Measurements from ENCODE around the gene B3GNT2.
"Not testable (repeated sequence)": the region's sequence is repeated elsewhere in the genome, so short reads cannot be mapped to it uniquely, and the experiment has no call there.

The B3GNT2 gene, protein sequence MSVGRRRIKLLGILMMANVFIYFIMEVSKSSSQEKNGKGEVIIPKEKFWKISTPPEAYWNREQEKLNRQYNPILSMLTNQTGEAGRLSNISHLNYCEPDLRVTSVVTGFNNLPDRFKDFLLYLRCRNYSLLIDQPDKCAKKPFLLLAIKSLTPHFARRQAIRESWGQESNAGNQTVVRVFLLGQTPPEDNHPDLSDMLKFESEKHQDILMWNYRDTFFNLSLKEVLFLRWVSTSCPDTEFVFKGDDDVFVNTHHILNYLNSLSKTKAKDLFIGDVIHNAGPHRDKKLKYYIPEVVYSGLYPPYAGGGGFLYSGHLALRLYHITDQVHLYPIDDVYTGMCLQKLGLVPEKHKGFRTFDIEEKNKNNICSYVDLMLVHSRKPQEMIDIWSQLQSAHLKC

DNA sequence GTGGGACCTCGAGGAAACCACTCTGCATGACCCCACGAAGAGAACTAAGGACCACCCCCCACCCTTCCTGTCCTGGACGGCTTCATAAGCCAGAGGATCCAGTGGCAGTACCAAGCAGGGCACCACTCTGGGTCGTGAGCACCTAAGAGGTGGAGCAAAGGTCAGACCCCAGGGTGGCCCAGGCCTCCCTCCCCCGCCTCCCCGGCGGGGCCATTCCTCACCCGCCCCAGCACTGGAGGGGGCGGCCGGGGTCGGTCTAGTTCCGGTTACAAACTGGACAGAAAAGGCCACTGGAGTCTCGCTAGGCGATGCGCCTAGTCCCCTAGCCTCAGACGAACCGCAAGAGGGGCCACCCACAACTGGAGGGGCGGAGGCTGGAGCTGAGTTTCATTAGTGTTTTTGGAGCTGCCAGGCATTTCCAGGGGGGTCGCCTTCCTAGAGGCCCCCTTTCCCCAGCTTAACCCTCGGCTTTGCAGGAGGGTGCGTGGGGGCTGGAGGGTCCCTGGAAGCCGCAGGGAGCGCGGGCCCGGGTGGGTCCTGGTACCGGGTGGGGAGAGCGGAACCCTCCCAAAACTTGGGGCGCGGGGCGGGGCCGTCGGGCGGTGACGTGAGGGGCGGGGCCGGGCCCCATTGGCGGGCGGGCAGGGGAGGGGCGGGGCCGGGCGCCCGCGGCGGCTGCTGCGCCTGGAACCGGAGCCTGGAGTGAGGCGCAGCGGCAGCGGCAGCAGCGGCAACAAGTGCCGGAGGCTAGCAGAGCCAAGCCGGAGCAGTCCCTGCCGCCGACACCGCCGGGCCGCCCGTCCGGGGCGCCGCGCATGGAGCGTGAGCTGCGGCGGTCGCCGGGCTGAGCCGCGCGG is at the start of gene B3GNT2:
Gene B3GNT2, plus strand, starts transcription at position 695 of the 857 bp plus-strand sequence. CDS start 26,106 bp downstream, outside the sequence.
- DNase-seq (ENCODE audit: low read depth), result peak; percentile 74

- DNase-seq (ENCODE audit: low read depth), result not testable (repeated sequence)
These were observed 49.1 kb upstream of the B3GNT2 start for GRCh38 chr2:62146790-62147189.

DNA sequence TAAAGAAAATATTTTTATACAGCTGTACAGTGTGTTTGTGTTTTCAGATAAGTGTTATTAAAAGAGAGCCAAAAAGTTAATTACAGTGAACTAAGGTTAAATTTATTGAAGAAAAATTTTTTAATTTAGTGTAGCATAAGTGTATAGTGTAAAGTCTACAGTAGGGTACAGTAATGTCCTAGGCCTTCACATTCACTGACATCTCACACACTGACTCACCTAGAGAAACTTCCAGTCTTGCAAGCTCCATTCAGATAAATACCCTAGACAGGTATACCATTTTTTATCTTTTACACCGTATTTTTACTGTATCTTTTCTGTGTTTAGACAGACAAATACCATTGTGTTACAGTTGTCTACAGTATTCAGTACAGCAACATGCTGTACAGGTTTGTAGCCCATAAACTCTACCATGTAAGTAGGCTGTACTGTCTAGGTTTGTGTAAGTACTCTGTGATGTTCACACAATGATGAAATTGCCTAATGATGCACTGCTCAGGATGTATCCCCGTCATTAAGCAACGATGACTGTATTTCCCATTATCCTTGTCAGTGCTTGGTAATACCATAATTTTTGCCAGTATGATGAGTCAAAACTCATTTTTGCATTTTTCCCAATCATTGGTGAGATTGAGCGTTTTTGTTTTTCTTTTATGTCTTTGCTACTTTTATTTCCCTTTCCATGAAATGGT is 48.2 kb upstream of the B3GNT2 start:
- no peak for DNase-seq (ENCODE audit: low read depth)

DNA sequence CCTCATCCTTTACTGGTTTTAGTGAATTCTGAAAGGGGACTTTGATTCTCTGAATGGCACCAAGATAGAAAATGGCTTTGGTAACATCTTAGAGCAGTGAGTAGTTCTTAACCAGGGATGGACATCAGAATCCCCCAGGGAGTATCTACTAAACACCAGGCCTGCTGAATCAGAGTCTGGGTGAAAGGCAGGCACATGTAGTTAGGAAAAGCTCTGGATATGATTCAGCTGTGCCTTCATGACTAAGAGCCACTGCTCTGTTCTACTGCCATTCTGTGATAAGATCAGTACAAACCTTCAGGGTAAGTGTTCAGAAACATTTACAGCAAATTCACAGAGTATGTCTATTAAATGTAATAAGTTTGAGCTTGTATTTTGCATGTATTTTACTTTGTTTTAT is 46.2 kb upstream of the B3GNT2 start:
- DNase-seq (ENCODE audit: low read depth), result no peak

DNA sequence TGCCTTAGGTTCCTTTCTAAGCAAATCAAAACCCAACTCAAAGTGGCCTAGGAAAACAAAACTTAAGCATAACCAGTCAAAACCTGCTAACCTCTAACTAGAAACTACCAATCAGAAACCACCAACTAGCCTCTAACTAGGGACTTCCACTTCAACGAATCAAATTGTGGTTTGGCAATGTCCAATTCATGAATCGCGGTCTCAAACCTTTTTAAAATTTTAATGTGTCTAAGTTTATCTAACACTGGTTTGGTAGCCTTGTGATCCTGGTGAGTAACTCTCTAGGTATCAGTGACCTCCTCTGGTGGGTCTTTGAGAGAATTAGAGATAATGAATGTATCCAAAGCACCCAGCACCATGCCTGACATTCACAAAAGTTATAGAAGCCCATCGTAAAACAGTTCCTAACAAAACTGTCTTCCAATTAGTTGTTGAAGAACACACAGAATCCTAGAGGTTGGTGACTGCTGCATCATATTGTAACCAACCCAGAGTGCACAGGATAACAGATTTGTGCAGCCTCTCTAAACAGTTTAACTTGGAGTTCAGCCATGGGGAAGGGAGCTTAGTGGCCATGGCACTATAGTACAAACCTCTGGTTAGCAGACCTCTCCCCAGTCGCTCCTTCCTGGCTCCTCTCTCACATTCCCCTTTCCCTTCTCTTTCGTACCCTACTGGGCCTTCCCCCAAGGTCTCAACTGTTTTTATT is 45.2 kb upstream of the B3GNT2 start:
- DNase-seq (ENCODE audit: low read depth), result no peak

DNA sequence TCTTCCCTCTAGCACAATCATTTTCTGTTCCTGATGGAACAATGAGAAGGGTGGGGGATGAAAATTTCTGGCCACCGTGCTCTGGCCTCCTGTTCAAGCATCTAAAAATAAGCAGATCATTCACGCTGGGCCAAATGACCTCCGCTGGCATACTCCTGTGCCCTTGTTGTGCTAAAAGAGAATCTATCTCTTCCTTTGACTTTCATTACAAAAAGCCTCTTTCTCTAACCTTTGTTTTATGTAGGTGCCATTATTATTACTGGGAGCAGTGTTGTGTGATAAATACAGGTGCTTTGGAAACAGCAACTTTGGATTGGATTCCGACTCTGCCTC is 44.6 kb upstream of the B3GNT2 start:
- no peak for DNase-seq (ENCODE audit: low read depth)

DNA sequence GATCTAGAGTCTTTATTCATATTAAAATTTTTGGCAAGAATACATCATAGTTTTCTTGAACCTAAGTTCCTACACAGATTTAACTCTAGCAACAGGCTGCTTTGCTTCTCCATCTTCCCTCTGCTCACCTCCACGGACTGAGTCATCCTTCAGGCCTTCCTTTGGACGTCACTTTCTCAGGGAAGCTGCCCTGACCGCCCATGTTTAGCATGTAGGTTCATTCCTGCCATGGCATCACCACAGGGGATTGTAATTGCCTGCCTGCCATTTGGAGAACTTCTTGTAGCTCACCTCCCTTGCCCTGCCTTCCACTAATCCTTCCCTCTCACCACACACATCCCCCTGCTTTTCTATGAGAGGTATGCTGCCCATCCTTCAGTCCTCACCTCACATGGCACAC is 43.9 kb upstream of the B3GNT2 start:
- no peak for DNase-seq (ENCODE audit: low read depth)

- no peak for DNase-seq (ENCODE audit: low read depth)
These were observed 38.9 kb upstream of the B3GNT2 start for GRCh38 chr2:62156861-62157496.

DNA sequence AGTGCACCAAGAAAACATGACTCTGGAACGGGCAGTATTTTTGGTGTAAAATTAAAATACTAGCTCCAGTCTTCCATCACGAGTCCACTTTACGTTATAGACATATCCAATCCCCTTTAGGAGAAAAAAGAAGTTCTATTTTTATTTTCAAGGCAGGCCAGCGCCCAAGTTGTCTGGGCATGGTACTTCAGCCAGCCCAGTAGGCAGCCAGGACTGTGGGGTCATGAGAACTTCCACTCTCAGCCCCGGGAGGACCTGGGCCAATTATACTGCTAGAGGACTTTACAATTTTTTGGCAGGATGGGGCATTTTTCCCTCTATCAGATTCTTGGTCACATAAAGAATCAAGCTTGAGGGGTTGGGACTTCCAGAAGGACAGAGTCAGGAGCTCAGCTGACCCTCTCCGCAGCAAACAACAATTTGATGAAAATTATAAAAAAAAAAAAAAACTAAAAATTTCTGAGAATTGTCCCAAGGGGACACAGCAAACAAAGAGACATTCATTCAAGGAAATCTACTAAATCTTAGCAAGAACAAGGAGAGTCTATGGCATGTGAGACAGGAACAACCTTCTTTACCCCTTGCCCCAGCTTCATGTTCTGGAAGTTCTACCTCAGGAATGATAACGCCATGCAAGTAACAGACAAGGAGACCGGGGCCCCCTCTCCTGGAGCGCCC is 37.3 kb upstream of the B3GNT2 start:
- no peak for DNase-seq (ENCODE audit: low read depth)

- DNase-seq (ENCODE audit: low read depth), result not testable (repeated sequence)
These were observed 35.2 kb upstream of the B3GNT2 start for GRCh38 chr2:62160691-62161090.

DNA sequence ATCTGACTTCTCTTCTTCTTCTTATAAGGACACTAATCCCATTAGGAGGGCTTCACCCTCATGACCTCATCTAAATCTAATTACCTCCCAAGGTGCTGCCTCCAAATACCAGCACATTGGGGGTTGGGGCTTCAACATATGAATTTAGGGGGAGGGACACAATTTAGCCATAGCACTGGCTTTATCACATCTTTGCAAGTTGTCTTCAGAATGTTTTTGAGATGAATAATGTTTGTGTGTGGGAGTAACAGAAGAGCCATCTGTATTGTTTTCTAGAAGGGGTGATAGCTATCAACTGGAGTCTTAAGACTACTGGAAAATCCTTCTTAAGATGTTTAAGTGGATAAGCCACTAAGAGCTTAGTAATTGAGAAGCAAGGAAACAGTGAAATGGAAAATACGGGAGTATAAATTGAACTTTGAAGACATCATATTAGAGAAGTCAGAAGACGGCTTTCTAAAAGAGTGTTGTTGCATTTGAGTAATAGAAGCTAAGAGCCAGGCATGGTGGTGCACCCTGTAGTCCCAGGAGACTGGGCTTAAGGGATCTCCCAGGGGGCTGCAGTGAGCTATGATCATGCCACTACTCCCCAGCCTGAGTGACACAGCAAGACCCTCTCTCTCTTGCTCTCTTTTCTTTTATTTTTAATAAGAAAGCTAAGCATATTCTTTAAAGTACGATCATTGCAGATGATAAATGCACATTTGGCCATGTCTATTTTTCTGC is 32.6 kb upstream of the B3GNT2 start:
- no peak for DNase-seq (ENCODE audit: low read depth)

DNA sequence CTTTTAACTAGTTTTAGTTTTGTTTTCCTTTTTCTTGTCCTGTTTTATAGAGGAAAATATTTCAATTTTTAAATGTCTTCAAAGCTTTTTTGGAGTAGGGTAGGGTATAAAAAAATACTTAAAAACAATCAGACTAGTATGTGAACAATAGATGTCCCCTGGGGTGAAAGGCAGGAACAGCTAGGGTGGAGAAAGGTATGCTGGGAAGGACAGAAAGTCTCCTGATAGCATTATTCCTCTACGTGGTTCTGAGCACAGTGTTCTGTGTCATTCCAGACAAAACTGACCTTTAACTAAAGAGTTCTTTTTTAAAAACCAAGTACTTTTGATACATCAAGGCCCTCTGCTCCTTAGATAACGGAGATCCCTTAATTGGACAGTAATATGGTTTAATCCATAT is 32.1 kb upstream of the B3GNT2 start:
- no peak for DNase-seq (ENCODE audit: low read depth)

DNA sequence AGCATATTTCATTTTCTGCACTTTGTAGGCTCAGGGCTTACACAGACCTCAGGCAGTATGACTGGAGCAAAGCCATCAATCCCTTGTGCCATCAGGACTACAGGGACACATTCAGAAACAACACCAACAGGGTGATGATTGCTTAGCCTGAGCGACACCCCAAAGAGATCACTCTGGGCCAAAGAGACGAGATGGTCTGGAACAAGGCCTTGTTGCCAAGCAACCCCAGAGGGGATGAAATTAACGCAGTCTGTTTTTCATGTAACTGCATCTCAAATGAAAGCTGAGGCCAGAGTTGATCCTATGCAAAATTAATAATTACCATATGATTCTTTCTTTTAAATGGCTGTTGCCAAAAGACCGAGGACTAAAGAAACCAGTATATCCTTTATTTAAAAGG is 20.2 kb upstream of the B3GNT2 start:
- DNase-seq (ENCODE audit: low read depth), result no peak

DNA sequence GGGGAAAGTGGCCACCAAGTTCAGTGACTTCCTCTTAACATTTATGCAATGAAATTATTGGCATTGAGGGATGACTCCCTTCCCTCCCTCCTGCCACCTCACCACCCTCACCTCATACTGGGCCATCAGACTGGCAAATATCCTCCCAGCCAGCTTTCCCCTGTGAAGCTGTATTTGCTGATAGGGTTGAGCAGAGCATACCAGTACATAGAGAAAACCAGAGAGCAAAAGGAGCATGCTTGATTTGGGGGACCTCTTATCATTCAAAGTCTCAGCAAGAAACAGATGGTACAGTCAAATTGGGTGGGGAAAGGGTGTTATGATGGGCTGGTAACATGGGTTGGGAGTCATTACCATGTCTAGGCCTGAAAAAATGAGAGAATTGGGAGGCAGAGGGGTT is 19.1 kb upstream of the B3GNT2 start:
- no peak for DNase-seq (ENCODE audit: low read depth)

DNA sequence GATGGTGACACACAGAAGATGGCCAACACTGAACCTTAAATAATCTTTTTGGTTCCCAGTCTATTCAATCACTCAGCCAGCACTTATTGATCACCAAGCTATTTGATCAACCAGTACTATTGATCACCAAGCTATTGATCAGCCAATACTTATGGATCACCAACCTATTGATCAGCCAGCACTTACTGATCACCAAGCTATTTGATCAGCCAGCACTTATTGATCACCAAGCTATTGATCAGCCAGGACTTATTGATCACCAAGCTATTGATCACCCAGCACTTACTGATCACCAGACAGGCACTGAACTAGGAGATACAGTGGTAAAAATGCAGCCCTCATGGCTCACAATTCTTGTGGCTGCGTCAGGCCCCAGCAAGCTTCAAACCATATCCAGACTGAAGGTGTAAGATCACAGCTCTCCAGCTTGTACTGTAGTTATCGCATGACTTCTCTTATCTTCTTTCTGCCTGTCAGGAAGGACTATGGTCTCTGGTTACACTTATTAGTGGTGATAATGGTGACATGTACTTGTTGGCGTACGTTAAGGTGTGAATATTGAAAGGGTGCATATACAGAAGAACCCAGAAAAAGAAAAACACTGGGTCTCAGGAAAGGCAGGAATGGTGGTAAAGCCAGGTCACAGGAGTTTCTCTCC is 18.4 kb upstream of the B3GNT2 start:
- DNase-seq (ENCODE audit: low read depth), result no peak

GRCh38 chr2:62178741-62179271 is 17.1 kb upstream of the B3GNT2 start:
- no peak for DNase-seq (ENCODE audit: low read depth)

GRCh38 chr2:62180975-62181374 is 14.9 kb upstream of the B3GNT2 start:
- no peak for DNase-seq (ENCODE audit: low read depth)

GRCh38 chr2:62181843-62182242 is 14.1 kb upstream of the B3GNT2 start:
- no peak for DNase-seq (ENCODE audit: low read depth)

- DNase-seq (ENCODE audit: low read depth), result no peak
These were observed 11.2 kb upstream of the B3GNT2 start for GRCh38 chr2:62184512-62185230.
